ENCODE results near the gene INPP4A.
A peak's percentile ranks its signal among the peaks of the same experiment; 100 is the strongest.

The INPP4A gene

GRCh38 chr2:98461498-98462049 is 16.9 kb downstream of the INPP4A start:
- DNase-seq = no peak

GRCh38 chr2:98463081-98463481 is 18.4 kb downstream of the INPP4A start:
- DNase-seq = no peak

- DNase-seq = no peak
These were observed 18.9 kb downstream of the INPP4A start for GRCh38 chr2:98463551-98463971.

GRCh38 chr2:98463988-98464771 is 19.5 kb downstream of the INPP4A start:
- DNase-seq = no peak

- DNase-seq = no peak
These were observed 20.2 kb downstream of the INPP4A start for GRCh38 chr2:98464772-98465310.

GRCh38 chr2:98465456-98466226 is 21.0 kb downstream of the INPP4A start:
- DNase-seq = peak; percentile 78

GRCh38 chr2:98467082-98467536 is 22.5 kb downstream of the INPP4A start:
- DNase-seq = no peak

GRCh38 chr2:98467652-98468051 is 23.0 kb downstream of the INPP4A start:
- DNase-seq = no peak

- DNase-seq = no peak
These were observed 24.1 kb downstream of the INPP4A start for GRCh38 chr2:98468621-98469236.

GRCh38 chr2:98469862-98470544 is 25.3 kb downstream of the INPP4A start:
- DNase-seq = no peak

GRCh38 chr2:98470851-98471255 is 26.2 kb downstream of the INPP4A start:
- no peak for DNase-seq

- DNase-seq = no peak
These were observed 26.9 kb downstream of the INPP4A start for GRCh38 chr2:98471402-98472131.

- no peak for DNase-seq
These were observed 27.5 kb downstream of the INPP4A start for GRCh38 chr2:98472132-98472650.

- DNase-seq = no peak
These were observed 28.5 kb downstream of the INPP4A start for GRCh38 chr2:98472961-98473746.

GRCh38 chr2:98473995-98474780 is 29.5 kb downstream of the INPP4A start:
- no peak for DNase-seq

- no peak for DNase-seq
These were observed 30.4 kb downstream of the INPP4A start for GRCh38 chr2:98474979-98475632.

GRCh38 chr2:98476192-98476868 is 31.7 kb downstream of the INPP4A start:
- DNase-seq = no peak

GRCh38 chr2:98477036-98477435 is 32.4 kb downstream of the INPP4A start:
- DNase-seq = no peak
